SK-N-SH (cell line): Measurements from ENCODE around the gene DNAH14.

Experiments
- CTCF ChIP-seq: fragments of 200-600 bp; sonication (generic); IDR thresholded peaks from 2 replicates; pipeline ENCODE4 v1.6.1; 2017; ENCODE audit warnings: antibody characterized with exemption, mild to moderate bottlenecking, moderate library complexity
- ELF1 ChIP-seq: IDR thresholded peaks from 2 replicates; pipeline ENCODE4 v1.4.0; 2012
- GATA2 ChIP-seq: sonication (generic); formaldehyde crosslinking; IDR thresholded peaks from 2 replicates; pipeline ENCODE4 v1.5.0; 2020; ENCODE audit warnings: mild to moderate bottlenecking, missing genetic modification reagents
- JUND ChIP-seq: IDR thresholded peaks from 2 replicates; pipeline ENCODE4 v1.4.0; 2012
- POLR2AphosphoS5 ChIP-seq: IDR thresholded peaks from 2 replicates; pipeline ENCODE4 v1.6.1; 2012; ENCODE audit warnings: low read depth, low read length
- SMC3 ChIP-seq: IDR thresholded peaks from 2 replicates; pipeline ENCODE4 v1.6.1; 2012; ENCODE audit warnings: low read depth, low read length, improper control_type of control experiment
- USF2 ChIP-seq: fragments of 150-350 bp; IDR thresholded peaks from 2 replicates; pipeline ENCODE4 v1.6.1; 2017; ENCODE audit warnings: antibody characterized with exemption, low read length, low read depth, borderline replicate concordance
- YY1 ChIP-seq: IDR thresholded peaks from 2 replicates; pipeline ENCODE4 v1.4.0; 2012; ENCODE audit warnings: low read depth, mild to moderate bottlenecking
- ZBTB33 ChIP-seq: IDR thresholded peaks from 2 replicates; pipeline ENCODE4 v1.4.0; 2012; ENCODE audit warnings: low read depth, borderline replicate concordance
- TF ChIP-seq, protein P1 (sequence below): IDR thresholded peaks from 2 replicates; pipeline ENCODE4; 2012

- TF ChIP-seq POLR2AphosphoS5 (no peak), SMC3 (no peak), CTCF (no peak), YY1 (no peak), USF2 (no peak), JUND (no peak), ELF1 (no peak), ZBTB33 (no peak), GATA2 (CRISPR knock-in tag) (no peak)
- TF ChIP-seq, protein P1, sequence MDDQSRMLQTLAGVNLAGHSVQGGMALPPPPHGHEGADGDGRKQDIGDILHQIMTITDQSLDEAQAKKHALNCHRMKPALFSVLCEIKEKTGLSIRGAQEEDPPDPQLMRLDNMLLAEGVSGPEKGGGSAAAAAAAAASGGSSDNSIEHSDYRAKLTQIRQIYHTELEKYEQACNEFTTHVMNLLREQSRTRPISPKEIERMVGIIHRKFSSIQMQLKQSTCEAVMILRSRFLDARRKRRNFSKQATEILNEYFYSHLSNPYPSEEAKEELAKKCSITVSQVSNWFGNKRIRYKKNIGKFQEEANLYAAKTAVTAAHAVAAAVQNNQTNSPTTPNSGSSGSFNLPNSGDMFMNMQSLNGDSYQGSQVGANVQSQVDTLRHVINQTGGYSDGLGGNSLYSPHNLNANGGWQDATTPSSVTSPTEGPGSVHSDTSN = no peak
Measured at GRCh38 chr1:225319871-225320270, 390.4 kb downstream of the DNAH14 start.
